Panc1 (cell line): ENCODE measurements around the gene HBEGF. TPM values are rescaled to one million over a fixed set of nuclear protein-coding genes. Genes with fewer than 3 reads are reported as not detected.

Experiments
- ATAC-seq: fragments of 200-7000 bp; cut with Tn5 transposase; 2 replicates; pipeline ENCODE4 v1.9.1; 2020; ENCODE audit warnings: mild to moderate bottlenecking, moderate library complexity
- BruUV-seq: library from RNA; stranded (reverse); fragments of 400-500 nt; replicated peaks from 2 replicates; lab custom pipeline; 2021; lab: Mats Ljungman, UMichigan
- CTCF ChIA-PET: fragments of 300-600 bp; sonication (Branson Sonifier 250); formaldehyde crosslinking; loops from one replicate; lab custom pipeline; 2022; ENCODE audit warnings: antibody characterized with exemption; lab: Charles Lee
- POLR2A ChIA-PET: fragments of 300-600 bp; sonication (Branson Sonifier 250); formaldehyde crosslinking; loops from one replicate; lab custom pipeline; 2022; ENCODE audit warnings: antibody characterized with exemption; lab: Charles Lee
- DNase-seq: peaks from one replicate; pipeline ENCODE4 v3.0.0-alpha.2; 2010; ENCODE audit warnings: low read depth, low spot score
- H3K27ac ChIP-seq: 2 replicates; pipeline ENCODE4 v1.5.1; 2011; ENCODE audit warnings: mild to moderate bottlenecking, low read length, inconsistent platforms
- H3K27me3 ChIP-seq: fragments of 200-500 bp; sonication (Bioruptor generic); 2 replicates; pipeline ENCODE4 v1.6.0; 2014; ENCODE audit warnings: low read length, inconsistent platforms; ENCODE audit not compliant: control insufficient read depth, insufficient read depth
- H3K36me3 ChIP-seq: fragments of 200-500 bp; sonication (Bioruptor generic); 2 replicates; pipeline ENCODE4 v1.5.1; 2014; ENCODE audit warnings: inconsistent platforms, mild to moderate bottlenecking, low read length, moderate library complexity; ENCODE audit not compliant: control insufficient read depth, insufficient read depth
- H3K4me1 ChIP-seq: 2 replicates; pipeline ENCODE4 v1.5.1; 2011; ENCODE audit warnings: inconsistent platforms, mild to moderate bottlenecking, low read length, moderate library complexity; ENCODE audit not compliant: control insufficient read depth, insufficient read depth
- H3K4me3 ChIP-seq, 2 experiments: 2 replicates each; pipeline ENCODE4 v1.5.1; 2011 to 2012; ENCODE audit warnings: low read depth in 2 of 2, low read length in 2 of 2, mild to moderate bottlenecking in 2 of 2, inconsistent platforms in 1 of 2, moderate library complexity in 1 of 2
- H3K9me3 ChIP-seq: fragments of 200-500 bp; sonication (Bioruptor generic); 2 replicates; pipeline ENCODE4 v1.5.1; 2014; ENCODE audit warnings: low read depth, mild to moderate bottlenecking, inconsistent platforms, low read length, moderate library complexity; ENCODE audit not compliant: control insufficient read depth, insufficient read depth
- POLR2AphosphoS5 ChIP-seq: IDR thresholded peaks from 2 replicates; pipeline ENCODE4 v1.6.1; 2012; ENCODE audit warnings: mild to moderate bottlenecking, low read depth, low read length, moderate library complexity
- SIN3A ChIP-seq: IDR thresholded peaks from 2 replicates; pipeline ENCODE4 v1.6.1; 2012; ENCODE audit warnings: low read depth, mild to moderate bottlenecking, low read length, moderate library complexity, borderline replicate concordance; ENCODE audit not compliant: insufficient read depth
- TCF7L2 ChIP-seq: IDR thresholded peaks from 2 replicates; pipeline ENCODE4 v1.6.1; 2011; ENCODE audit warnings: mild to moderate bottlenecking, low read depth, low read length, inconsistent platforms
- in situ Hi-C: cut with HindIII; loops from 2 replicates; pipeline ENCODE4 v1.10.0; 2016; ENCODE audit warnings: low sequenced_read_pairs, low pct_unique_long_range_greater_than_20kb
- intact Hi-C: fragments of 100-400 bp; cut with micrococcal nuclease; formaldehyde crosslinking; loops from one replicate; pipeline ENCODE4 v1.10.0; 2022; ENCODE audit not compliant: unreplicated experiment
- total RNA-seq: library from RNA; stranded (reverse); gene quantifications from one replicate; pipeline ENCODE4 v1.2.1, GENCODE V29; 2021; ENCODE audit not compliant: unreplicated experiment
- TF ChIP-seq, protein P1 (sequence below): fragments of 450-650 bp; IDR thresholded peaks from 2 replicates; pipeline ENCODE4 v1.5.1; 2017; ENCODE audit warnings: mild to moderate bottlenecking
- TF ChIP-seq, protein P2 (sequence below), 2 experiments: IDR thresholded peaks; 2 replicates each; pipeline ENCODE4 v1.6.1; 2011 to 2012; ENCODE audit warnings: low read depth in 2 of 2, control low read depth in 1 of 2, low read length in 1 of 2, mild to moderate bottlenecking in 1 of 2, moderate library complexity in 1 of 2; ENCODE audit not compliant: insufficient read depth in 1 of 2

The HBEGF gene
- total RNA-seq, 1 experiment from 2014 or later: 5.0 TPM

DNA sequence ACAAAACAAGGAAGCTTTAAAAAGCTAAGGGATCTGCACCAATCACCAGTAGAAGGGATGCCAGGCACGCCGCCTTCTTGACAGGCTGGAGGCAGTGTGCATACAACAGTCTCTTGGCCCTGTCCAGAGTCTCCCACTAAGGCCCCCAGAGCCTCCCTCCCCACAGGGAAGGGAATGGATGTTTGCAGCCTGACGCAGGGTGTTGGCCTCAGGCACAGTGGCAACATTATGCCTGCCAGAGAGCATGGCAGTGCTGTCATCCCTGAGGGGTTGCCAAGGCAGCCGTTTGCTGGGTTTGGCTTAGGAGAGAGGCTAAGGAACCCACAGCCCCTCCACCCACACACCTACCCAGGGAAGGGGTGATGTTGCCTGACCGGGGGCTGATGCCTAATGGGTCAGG, 4.8 kb downstream of the HBEGF start:
- ATAC-seq (no peak), DNase-seq (no peak)
- Histone ChIP-seq H3K36me3 (no peaks in the 10 kb centered on the region), H3K4me3 (no peak overlapping the region), H3K9me3 (no peaks in the 10 kb centered on the region), H3K27ac (no peak overlapping the region), H3K27me3 (no peaks in the 10 kb centered on the region), H3K4me1 (peaks cover 7% of the 10 kb centered on the region; the same call in 1 of the 2 replicates)
- in situ Hi-C loops (no loop called here), intact Hi-C loops (no loop called here)
- CTCF ChIA-PET: no interaction called here
- POLR2A ChIA-PET: no interaction called here
- no TSS peak for BruUV-seq
- TF ChIP-seq POLR2AphosphoS5 (no peak), TCF7L2 (no peak), SIN3A (no peak)
- TF ChIP-seq, protein P1, sequence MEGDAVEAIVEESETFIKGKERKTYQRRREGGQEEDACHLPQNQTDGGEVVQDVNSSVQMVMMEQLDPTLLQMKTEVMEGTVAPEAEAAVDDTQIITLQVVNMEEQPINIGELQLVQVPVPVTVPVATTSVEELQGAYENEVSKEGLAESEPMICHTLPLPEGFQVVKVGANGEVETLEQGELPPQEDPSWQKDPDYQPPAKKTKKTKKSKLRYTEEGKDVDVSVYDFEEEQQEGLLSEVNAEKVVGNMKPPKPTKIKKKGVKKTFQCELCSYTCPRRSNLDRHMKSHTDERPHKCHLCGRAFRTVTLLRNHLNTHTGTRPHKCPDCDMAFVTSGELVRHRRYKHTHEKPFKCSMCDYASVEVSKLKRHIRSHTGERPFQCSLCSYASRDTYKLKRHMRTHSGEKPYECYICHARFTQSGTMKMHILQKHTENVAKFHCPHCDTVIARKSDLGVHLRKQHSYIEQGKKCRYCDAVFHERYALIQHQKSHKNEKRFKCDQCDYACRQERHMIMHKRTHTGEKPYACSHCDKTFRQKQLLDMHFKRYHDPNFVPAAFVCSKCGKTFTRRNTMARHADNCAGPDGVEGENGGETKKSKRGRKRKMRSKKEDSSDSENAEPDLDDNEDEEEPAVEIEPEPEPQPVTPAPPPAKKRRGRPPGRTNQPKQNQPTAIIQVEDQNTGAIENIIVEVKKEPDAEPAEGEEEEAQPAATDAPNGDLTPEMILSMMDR: no peak
- TF ChIP-seq, protein P2, sequence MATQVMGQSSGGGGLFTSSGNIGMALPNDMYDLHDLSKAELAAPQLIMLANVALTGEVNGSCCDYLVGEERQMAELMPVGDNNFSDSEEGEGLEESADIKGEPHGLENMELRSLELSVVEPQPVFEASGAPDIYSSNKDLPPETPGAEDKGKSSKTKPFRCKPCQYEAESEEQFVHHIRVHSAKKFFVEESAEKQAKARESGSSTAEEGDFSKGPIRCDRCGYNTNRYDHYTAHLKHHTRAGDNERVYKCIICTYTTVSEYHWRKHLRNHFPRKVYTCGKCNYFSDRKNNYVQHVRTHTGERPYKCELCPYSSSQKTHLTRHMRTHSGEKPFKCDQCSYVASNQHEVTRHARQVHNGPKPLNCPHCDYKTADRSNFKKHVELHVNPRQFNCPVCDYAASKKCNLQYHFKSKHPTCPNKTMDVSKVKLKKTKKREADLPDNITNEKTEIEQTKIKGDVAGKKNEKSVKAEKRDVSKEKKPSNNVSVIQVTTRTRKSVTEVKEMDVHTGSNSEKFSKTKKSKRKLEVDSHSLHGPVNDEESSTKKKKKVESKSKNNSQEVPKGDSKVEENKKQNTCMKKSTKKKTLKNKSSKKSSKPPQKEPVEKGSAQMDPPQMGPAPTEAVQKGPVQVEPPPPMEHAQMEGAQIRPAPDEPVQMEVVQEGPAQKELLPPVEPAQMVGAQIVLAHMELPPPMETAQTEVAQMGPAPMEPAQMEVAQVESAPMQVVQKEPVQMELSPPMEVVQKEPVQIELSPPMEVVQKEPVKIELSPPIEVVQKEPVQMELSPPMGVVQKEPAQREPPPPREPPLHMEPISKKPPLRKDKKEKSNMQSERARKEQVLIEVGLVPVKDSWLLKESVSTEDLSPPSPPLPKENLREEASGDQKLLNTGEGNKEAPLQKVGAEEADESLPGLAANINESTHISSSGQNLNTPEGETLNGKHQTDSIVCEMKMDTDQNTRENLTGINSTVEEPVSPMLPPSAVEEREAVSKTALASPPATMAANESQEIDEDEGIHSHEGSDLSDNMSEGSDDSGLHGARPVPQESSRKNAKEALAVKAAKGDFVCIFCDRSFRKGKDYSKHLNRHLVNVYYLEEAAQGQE (IDR thresholded peaks at IDR 0.05; ENCODE audit: insufficient read depth in 1 of 2, low read depth in 2 of 2, low read length in 1 of 2): no peak

DNA sequence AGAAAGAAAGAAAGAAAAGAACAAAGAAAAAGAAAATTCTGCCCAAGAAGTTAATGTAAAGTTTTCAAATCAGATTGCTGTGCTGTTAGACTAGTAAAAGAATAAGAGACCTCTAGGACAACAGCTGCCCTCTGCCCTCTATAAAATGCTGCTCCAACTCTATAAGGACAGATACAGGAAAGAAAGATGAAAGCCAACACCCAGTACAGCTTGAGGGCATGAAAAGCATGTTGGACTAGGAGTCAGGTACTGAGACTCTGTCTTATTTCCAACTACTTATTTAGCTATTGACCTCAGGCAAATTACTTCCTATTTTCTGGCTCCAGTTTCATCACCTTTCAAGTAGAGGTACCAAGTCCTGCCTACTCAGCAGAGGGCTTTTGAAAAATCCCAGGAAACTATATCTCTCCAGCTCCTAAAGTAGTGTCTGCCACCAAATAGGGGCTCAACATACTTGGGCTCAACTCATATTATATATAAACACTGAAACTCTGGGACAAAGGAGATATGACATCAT, 5.7 kb downstream of the HBEGF start:
- in situ Hi-C loops: no loop called here
- CTCF ChIA-PET: no interaction called here
- BruUV-seq: no TSS peak
- Histone ChIP-seq H3K27ac (no peak overlapping the region), H3K9me3 (no peaks in the 10 kb centered on the region), H3K4me3 (no peak overlapping the region), H3K36me3 (no peaks in the 10 kb centered on the region), H3K4me1 (peaks cover 7% of the 10 kb centered on the region; the same call in 1 of the 2 replicates), H3K27me3 (no peaks in the 10 kb centered on the region)
- no peak for ATAC-seq
- no peak for DNase-seq
- POLR2A ChIA-PET: interaction anchor here (0.6 kb wide), 1 partner anchor 9 kb away, joined by 7 read pairs; no protein-coding TSS in a partner anchor
- TF ChIP-seq SIN3A: no peak
- TF ChIP-seq, protein P2 (IDR thresholded peaks at IDR 0.05; ENCODE audit: insufficient read depth in 1 of 2, low read depth in 2 of 2, low read length in 1 of 2): no peak
- TF ChIP-seq TCF7L2: no peak
- no peak for TF ChIP-seq POLR2AphosphoS5
- intact Hi-C loops: no loop called here
